ENCODE data around the gene ARFGAP2.
"Not testable (repeated sequence)": the region's sequence is repeated elsewhere in the genome, so short reads cannot be mapped to it uniquely, and the experiment has no call there.

The ARFGAP2 gene

DNA sequence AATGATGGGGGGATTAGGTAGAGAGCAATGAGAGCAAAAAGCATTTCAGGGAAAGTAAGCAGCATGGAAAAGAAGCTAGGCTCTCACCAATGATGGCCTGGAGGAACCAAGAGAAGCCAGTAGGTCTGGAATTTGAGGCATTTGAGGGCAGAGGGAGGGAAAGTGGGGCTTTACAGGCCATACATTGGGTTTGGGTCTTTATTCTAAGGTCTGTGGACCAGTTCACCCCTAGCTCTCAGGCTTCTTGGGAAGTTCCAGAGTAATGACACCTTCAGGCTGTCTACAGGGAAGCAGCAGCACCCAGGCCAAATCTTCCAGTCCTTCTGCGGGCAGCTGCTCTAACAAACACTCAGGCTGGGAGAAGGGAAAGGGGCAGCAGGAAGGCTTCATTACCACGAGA is 29.4 kb downstream of the ARFGAP2 start:
- DNase-seq, result no peak

- DNase-seq, result no peak
These were observed 32.1 kb downstream of the ARFGAP2 start for GRCh38 chr11:47144541-47144940.

DNA sequence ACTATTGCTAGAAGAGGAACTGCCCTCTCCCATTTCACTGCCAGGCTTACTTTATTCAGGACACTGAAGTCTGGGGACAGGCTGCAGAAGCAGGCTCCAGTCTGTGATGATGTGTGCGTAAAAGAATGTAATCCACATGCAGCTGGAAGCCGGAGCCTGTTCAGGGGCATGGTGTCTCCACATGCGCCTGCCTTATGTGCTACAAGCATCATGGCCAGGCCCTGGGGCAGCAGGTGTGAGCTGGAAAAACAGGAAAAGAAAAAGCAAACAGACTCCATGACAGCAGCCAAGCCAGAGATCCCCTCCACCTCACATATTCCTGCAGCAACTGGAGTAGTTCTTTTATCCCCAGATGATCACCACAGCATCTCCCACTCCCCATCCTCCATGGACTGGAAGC is 33.4 kb downstream of the ARFGAP2 start:
- DNase-seq, result no peak

DNA sequence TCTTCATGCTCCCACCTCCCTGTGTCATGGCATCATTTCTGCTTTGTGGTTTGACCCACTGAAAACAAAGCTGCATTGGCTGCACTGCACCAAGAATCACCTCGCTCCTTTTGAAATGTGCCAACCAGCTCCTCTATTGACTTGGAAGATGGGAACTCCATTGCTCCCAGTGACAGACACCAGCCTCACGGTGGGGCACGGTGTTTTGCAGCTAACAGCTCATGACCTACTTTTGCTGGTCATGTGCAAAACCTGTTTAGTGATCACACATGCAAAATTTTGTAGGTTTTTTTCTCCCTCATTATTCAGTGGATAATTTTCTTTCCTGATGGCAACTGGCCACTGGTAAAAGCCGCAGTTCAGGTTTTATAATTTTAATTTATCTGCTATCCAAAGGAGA is 36.8 kb downstream of the ARFGAP2 start:
- no peak for DNase-seq

GRCh38 chr11:47137476-47137875 is 39.2 kb downstream of the ARFGAP2 start:
- no peak for DNase-seq

DNA sequence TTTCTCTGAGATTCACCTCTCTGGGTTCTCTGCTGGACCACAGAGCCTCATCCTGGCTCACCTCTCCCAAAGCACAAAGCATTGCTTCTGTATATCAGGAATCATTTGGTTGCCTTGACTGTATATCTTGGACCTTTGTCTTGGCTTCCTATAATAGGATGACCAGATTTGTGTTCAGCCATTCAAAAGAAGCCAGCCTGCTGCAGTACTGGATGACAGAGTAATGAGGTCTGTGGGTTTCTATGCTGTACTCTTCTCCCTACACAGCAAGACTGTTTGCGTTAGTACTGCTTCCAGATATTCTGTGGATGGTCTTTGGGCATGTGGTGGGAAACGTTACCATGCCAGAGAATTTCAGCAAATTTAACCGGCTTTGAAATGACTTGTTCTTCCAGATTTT is 39.8 kb downstream of the ARFGAP2 start:
- no peak for DNase-seq

DNA sequence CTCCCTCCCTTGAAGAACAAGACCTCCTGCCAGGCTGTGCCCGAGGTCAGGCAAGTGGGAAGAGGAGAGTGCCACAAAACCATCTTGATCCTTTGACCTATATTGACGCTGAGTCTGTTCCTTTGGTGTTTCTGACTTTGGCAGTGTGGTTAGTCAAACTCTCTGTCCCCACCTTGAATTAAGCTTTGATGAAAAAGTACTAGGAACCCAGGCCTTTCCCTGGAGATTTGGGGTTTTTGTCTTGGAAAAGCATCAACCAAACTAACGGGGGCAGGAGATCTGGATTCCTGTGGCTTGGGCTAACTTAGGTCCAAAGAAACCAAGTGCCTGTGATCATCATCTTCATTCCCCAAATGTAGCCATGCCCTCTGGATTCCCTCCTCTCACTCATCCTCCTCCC is 40.4 kb downstream of the ARFGAP2 start:
- no peak for DNase-seq

GRCh38 chr11:47132981-47133380 is 43.7 kb downstream of the ARFGAP2 start:
- DNase-seq, result no peak

DNA sequence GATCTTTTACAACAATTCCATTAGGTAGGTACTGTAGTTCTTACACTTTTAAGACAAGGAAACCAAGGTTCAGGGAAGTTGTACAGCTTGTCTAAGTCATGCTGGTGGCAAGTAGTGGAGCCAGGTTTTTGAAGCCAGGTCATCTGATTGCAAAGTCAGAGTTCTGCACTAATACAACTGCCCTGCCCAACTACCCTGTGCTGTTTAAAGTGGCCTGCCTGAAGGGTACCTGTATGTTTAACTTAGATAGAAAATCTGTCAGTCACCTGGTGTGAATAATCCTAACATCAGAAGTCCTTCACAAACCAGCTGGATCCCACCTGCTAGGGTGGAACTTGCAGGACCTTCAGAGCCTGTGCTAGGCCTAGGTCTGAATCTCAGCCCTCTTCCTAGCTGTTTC is 44.2 kb downstream of the ARFGAP2 start:
- no peak for DNase-seq

DNA sequence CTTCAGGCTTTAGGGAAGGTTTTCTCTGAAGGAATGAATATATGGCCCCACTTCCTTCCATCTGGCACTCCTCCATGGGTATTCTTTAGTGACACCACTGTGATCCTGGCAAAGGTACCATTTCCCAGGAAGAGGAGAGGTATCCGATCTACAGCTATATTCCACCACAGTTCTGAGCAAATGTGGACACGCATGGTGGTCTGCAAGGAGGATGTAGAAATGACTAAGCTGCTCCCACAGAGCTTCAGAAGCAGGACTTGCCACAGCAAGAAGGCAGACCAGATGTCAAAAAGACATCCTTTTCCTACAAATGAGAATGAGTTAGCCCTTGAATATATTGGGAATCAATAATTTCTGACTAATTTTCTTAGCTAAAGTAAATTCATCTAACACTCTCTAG is 45.5 kb downstream of the ARFGAP2 start:
- DNase-seq, result no peak

DNA sequence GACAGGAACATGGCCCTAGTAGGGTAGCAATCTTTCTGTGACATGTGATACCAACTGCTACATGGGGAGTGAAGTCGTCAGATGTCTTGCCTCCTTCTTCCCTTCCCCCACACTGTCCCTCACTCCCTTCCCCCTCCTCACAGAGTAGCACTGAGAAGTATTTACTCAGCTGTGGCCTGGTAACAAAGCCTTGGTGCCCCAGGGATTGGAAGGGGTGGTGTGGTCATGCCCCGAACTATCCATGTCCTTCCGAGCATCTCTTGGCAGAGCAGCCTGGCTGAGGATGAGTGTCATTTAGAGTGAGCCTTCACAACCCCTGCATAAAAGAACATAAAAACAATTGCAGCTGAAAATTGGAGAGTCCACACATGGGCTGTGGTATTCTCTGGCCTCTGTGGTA is 46.1 kb downstream of the ARFGAP2 start:
- DNase-seq, result no peak

GRCh38 chr11:47127213-47127612 is 49.5 kb downstream of the ARFGAP2 start:
- DNase-seq, result no peak

GRCh38 chr11:47125083-47125482 is 51.6 kb downstream of the ARFGAP2 start:
- DNase-seq, result no peak

GRCh38 chr11:47124675-47125074 is 52.0 kb downstream of the ARFGAP2 start:
- no peak for DNase-seq

- no peak for DNase-seq
These were observed 53.6 kb downstream of the ARFGAP2 start for GRCh38 chr11:47123094-47123493.

DNA sequence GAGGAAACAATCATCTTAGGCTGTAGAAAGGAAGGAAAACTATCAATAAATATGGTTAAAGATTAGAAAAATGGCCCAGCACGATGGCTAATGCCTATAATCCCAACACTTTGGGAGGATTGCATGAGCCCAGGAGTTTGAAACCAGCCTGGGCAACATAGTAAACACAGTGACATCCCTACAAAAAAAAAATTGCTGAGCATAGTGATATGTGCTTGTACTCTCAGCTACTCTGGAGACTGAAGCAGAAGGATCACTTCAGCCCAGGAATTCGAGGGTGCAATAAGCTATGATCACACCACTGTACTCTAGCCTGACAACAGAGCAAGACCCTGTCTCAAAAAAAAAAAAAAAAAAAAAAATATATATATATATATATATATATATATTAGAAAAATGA is 54.9 kb downstream of the ARFGAP2 start:
- no peak for DNase-seq

- no peak for DNase-seq
These were observed 55.6 kb downstream of the ARFGAP2 start for GRCh38 chr11:47121056-47121455.

DNA sequence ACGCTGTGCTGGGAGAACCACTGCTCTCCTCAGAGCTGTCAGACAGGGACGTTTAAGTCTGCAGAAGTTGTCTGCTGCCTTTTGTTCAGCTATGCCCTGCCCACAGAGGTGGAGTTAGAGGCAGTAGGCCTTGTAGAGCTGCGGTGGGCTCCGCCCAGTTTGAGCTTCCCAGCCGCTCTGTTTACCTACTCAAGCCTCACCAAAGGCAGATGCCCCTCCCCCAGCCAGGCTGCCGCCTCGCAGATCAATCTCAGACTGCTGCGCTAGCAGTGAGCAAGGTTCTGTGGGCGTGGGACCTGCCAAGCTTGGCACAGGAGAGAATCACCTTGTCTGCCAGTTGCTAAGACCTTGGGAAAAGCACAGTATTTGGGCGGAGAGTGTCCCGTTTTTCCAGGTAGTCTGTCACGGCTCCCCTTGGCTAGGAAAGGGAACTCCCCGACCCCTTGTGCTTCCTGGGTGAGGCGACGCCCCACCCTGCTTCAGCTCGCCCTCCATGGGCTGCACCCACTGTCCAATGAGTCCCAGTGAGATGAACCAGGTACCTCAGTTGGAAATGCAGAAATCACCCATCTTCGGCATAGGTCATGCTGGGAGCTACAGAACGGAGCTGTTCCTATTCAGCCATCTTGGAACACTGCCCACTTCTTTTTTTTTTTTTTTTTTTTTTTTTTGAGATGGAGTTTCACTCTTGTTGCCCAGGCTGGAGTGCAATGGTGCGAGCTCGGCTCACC is 57.6 kb downstream of the ARFGAP2 start:
- DNase-seq, result not testable (repeated sequence)

Measured in NK-92 treated with Interleukin-12 subunit alpha and Interleukin-12 subunit beta, amount 100 ng/mL, for 24 hours (cell line).